Neuronal stem cell (in vitro differentiated cells): ENCODE data around the gene COPZ2.
"Not testable (repeated sequence)": the region's sequence is repeated elsewhere in the genome, so short reads cannot be mapped to it uniquely, and the experiment has no call there.

Experiments
- DNase-seq: peaks from one replicate; pipeline ENCODE4 v3.0.0-alpha.2; 2013; ENCODE audit warnings: low spot score
- H2AFZ ChIP-seq: one replicate; pipeline ENCODE4 v1.6.1; 2013; ENCODE audit warnings: mild to moderate bottlenecking, low read length, inconsistent platforms
- H2AK5ac ChIP-seq: 2 replicates; pipeline ENCODE4 v1.6.1; 2013; ENCODE audit warnings: low read depth, mild to moderate bottlenecking, inconsistent platforms, low read length, moderate library complexity, mixed read lengths
- H2BK120ac ChIP-seq: 2 replicates; pipeline ENCODE4 v1.6.1; 2013; ENCODE audit warnings: low read depth, mild to moderate bottlenecking, inconsistent platforms, low read length, moderate library complexity, mixed read lengths
- H2BK12ac ChIP-seq: one replicate; pipeline ENCODE4 v1.6.1; 2013; ENCODE audit warnings: low read length, inconsistent platforms
- H2BK15ac ChIP-seq: 2 replicates; pipeline ENCODE4 v1.6.1; 2013; ENCODE audit warnings: mild to moderate bottlenecking, low read length, inconsistent platforms, mixed read lengths
- H2BK5ac ChIP-seq: one replicate; pipeline ENCODE4 v1.6.1; 2013; ENCODE audit warnings: inconsistent platforms, mild to moderate bottlenecking, low read length, moderate library complexity
- H3K14ac ChIP-seq: one replicate; pipeline ENCODE4 v1.6.1; 2013; ENCODE audit warnings: low read length, inconsistent platforms
- H3K18ac ChIP-seq: 2 replicates; pipeline ENCODE4 v1.6.1; 2013; ENCODE audit warnings: low read length, inconsistent platforms
- H3K23ac ChIP-seq: 2 replicates; pipeline ENCODE4 v1.6.1; 2013; ENCODE audit warnings: low read depth, mild to moderate bottlenecking, mixed read lengths, low read length, inconsistent platforms; ENCODE audit not compliant: poor library complexity
- H3K27ac ChIP-seq: replicated peaks from 3 replicates; pipeline ENCODE4 v1.5.1; 2013; ENCODE audit warnings: low read length, inconsistent platforms
- H3K27me3 ChIP-seq, 3 experiments: 2 replicates each; pipeline ENCODE4 v1.6.1; 2013; ENCODE audit warnings: low read length in 3 of 3, mild to moderate bottlenecking in 2 of 3, inconsistent platforms in 1 of 3, low read depth in 1 of 3, mixed read lengths in 1 of 3, moderate library complexity in 1 of 3; ENCODE audit not compliant: control insufficient read depth in 3 of 3, insufficient read depth in 3 of 3
- H3K36me3 ChIP-seq, 2 donors: replicated peaks in 1 of 2; 2 replicates each; pipeline ENCODE4 v1.6.1; 2013; ENCODE audit warnings: low read length in 2 of 2; ENCODE audit not compliant: control insufficient read depth in 2 of 2, insufficient read depth in 2 of 2
- H3K4ac ChIP-seq: 2 replicates; pipeline ENCODE4 v1.6.1; 2013; ENCODE audit warnings: inconsistent platforms, mild to moderate bottlenecking, low read length, moderate library complexity
- H3K4me1 ChIP-seq, 2 donors: 1 replicate in 1 of 2; 2 replicates in 1 of 2; pipeline ENCODE4 v1.6.1; 2013; ENCODE audit warnings: low read length in 2 of 2, low read depth in 1 of 2; ENCODE audit not compliant: control insufficient read depth in 2 of 2, insufficient read depth in 1 of 2
- H3K4me2 ChIP-seq: one replicate; pipeline ENCODE4 v1.6.1; 2013; ENCODE audit warnings: mild to moderate bottlenecking, low read length, inconsistent platforms; ENCODE audit not compliant: insufficient read depth, poor library complexity, severe bottlenecking
- H3K4me3 ChIP-seq, 2 donors: 2 replicates each; pipeline ENCODE4 v1.5.1; 2013; ENCODE audit warnings: low read length in 2 of 2, mild to moderate bottlenecking in 2 of 2, inconsistent platforms in 1 of 2, moderate library complexity in 1 of 2
- H3K79me1 ChIP-seq: one replicate; pipeline ENCODE4 v1.6.1; 2013; ENCODE audit warnings: low read depth, mild to moderate bottlenecking, inconsistent platforms, low read length, moderate library complexity
- H3K9ac ChIP-seq: one replicate; pipeline ENCODE4 v1.6.1; 2013; ENCODE audit warnings: mild to moderate bottlenecking, low read depth, low read length, inconsistent platforms; ENCODE audit not compliant: poor library complexity
- H3K9me3 ChIP-seq, 2 donors: replicated peaks in 1 of 2; 2 replicates each; pipeline versions ENCODE3 to v1.6.1; 2013; ENCODE audit warnings: low read length in 2 of 2, mild to moderate bottlenecking in 2 of 2, inconsistent platforms in 1 of 2, low read depth in 1 of 2, mixed read lengths in 1 of 2, moderate library complexity in 1 of 2; ENCODE audit not compliant: control insufficient read depth in 2 of 2, insufficient read depth in 1 of 2
- H4K8ac ChIP-seq: one replicate; pipeline ENCODE4 v1.6.1; 2013; ENCODE audit warnings: low read depth, mild to moderate bottlenecking, inconsistent platforms, low read length, moderate library complexity
- H4K91ac ChIP-seq: one replicate; pipeline ENCODE4 v1.6.1; 2013; ENCODE audit warnings: low read length, low read depth, mild to moderate bottlenecking, inconsistent platforms; ENCODE audit not compliant: poor library complexity
- WGBS, 2 donors: extraction: QIAGEN DNeasy Blood & Tissue Kit; methylation state at CpG; one replicate each; pipeline ENCODE4 v1.1.7; 2013; ENCODE audit warnings: missing lambda C conversion rate in 2 of 2, mixed read lengths in 1 of 2; ENCODE audit not compliant: insufficient read length in 2 of 2, insufficient replicate concordance in 1 of 2; ENCODE audit errors: extremely low coverage in 2 of 2; 5-methylcytosine and 5-hydroxymethylcytosine counted together

COPZ2 gene

GRCh38 chr17:48036693-48037035, 933 bp downstream of the COPZ2 start:
- Histone ChIP-seq H3K4me1 (peaks cover 3 to 4% of the 10 kb centered on the region in 2 donors), H2BK120ac (no peak overlapping the region), H4K91ac (no peak overlapping the region), H3K4me2 (peak overlapping the region; percentile 92), H3K4me3 (peak overlapping the region; percentile 48 to 75), H2AK5ac (no peak overlapping the region), H3K27ac (no peak overlapping the region), H3K9me3 (no peaks in the 10 kb centered on the region), H2BK5ac (no peak overlapping the region), H4K8ac (no peak overlapping the region), H3K79me1 (no peaks in the 10 kb centered on the region), H3K14ac (no peak overlapping the region), H2BK12ac (no peak overlapping the region), H3K23ac (peak overlapping the region; percentile 1), H3K18ac (no peak overlapping the region), H3K36me3 (no peaks in the 10 kb centered on the region), H2AFZ (peak overlapping the region; percentile 96), H2BK15ac (no peak overlapping the region), H3K4ac (no peak overlapping the region), H3K27me3 (peaks cover 0 to 21% (median 20%) of the 10 kb centered on the region in 3 experiments), H3K9ac (no peak overlapping the region)
- no peak for DNase-seq
- no CpG with 5 or more reads among the region's 6 CpGs for WGBS, 2 donors

GRCh38 chr17:48034734-48035133, 2.9 kb downstream of the COPZ2 start:
- not testable (repeated sequence) for H3K14ac ChIP-seq, H3K36me3 ChIP-seq, H3K18ac ChIP-seq, H3K4me1 ChIP-seq, H3K79me1 ChIP-seq, H3K27ac ChIP-seq, H3K4me3 ChIP-seq, H3K4ac ChIP-seq, H2BK15ac ChIP-seq, H3K9ac ChIP-seq, H3K9me3 ChIP-seq, H3K23ac ChIP-seq, H2BK5ac ChIP-seq, DNase-seq, H4K8ac ChIP-seq, H4K91ac ChIP-seq, H2AK5ac ChIP-seq, H2AFZ ChIP-seq, H3K4me2 ChIP-seq, H2BK120ac ChIP-seq, H2BK12ac ChIP-seq
- H3K27me3 ChIP-seq = peaks cover 0 to 21% (median 20%) of the 10 kb centered on the region in 3 experiments
- WGBS, 2 donors = no CpG with 5 or more reads among the region's 12 CpGs

- H3K27me3 ChIP-seq = peaks cover 0 to 12% (median 7%) of the 10 kb centered on the region in 3 experiments
- no peak overlapping the region for H3K27ac ChIP-seq
Observed at GRCh38 chr17:48031966-48032365, 5.6 kb downstream of the COPZ2 start.

DNA sequence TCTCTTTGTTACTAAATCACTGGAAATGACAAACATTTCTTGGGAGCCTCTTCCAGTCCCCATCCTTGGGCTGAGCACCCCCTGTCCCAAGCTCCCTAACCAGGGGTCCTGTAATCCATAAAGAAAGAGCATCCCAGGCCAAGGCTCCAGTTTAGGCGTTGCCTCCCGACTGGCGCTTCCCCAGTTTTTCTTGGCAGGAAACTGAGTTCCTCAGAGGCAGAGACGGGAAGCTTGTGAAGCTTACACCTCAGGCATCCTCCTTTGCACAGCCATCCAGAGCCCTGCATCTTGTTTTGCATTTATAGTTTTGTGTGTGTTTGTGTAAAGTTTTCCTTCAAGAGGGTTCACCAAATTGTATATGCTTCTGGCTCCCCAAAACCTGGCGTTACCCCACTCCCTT, 7.1 kb downstream of the COPZ2 start:
- H3K36me3 ChIP-seq = no peaks in the 10 kb centered on the region
- no peak overlapping the region for H3K23ac ChIP-seq
- H2BK15ac ChIP-seq = no peak overlapping the region
- no peak overlapping the region for H4K91ac ChIP-seq
- no peak for DNase-seq
- no peak overlapping the region for H2BK5ac ChIP-seq
- peaks cover 0 to 6% (median 6%) of the 10 kb centered on the region in 3 experiments for H3K27me3 ChIP-seq
- H3K4me3 ChIP-seq = no peak overlapping the region
- no peak overlapping the region for H2BK120ac ChIP-seq
- WGBS, 2 donors = no CpG with 5 or more reads among the region's 5 CpGs
- H3K27ac ChIP-seq = no peak overlapping the region
- no peaks in the 10 kb centered on the region for H3K79me1 ChIP-seq
- no peak overlapping the region for H3K18ac ChIP-seq
- no peak overlapping the region for H3K14ac ChIP-seq
- H3K4ac ChIP-seq = no peak overlapping the region
- no peak overlapping the region for H2AK5ac ChIP-seq
- peaks cover 7 to 13% of the 10 kb centered on the region in 2 donors for H3K4me1 ChIP-seq
- no peak overlapping the region for H2AFZ ChIP-seq
- no peak overlapping the region for H3K4me2 ChIP-seq
- no peak overlapping the region for H3K9ac ChIP-seq
- H3K9me3 ChIP-seq = no peaks in the 10 kb centered on the region
- no peak overlapping the region for H4K8ac ChIP-seq
- no peak overlapping the region for H2BK12ac ChIP-seq

More at GRCh38 chr17:48031966-48032365, 5.6 kb downstream of the COPZ2 start:
- Histone ChIP-seq H3K14ac (no peak overlapping the region), H3K79me1 (no peaks in the 10 kb centered on the region), H4K91ac (no peak overlapping the region), H3K18ac (no peak overlapping the region), H3K36me3 (no peaks in the 10 kb centered on the region), H3K4me1 (peaks cover under 1 to 2% of the 10 kb centered on the region in 2 donors), H3K9me3 (no peaks in the 10 kb centered on the region), H2BK5ac (no peak overlapping the region), H3K4ac (no peak overlapping the region), H3K9ac (no peak overlapping the region), H2BK120ac (no peak overlapping the region), H2BK12ac (no peak overlapping the region), H2AFZ (no peak overlapping the region), H2BK15ac (no peak overlapping the region), H3K4me2 (no peak overlapping the region), H3K23ac (no peak overlapping the region), H3K4me3 (peak overlapping the region in 1 of 2 donors; percentile 49), H2AK5ac (no peak overlapping the region), H4K8ac (no peak overlapping the region)
- no CpG with 5 or more reads among the region's 6 CpGs for WGBS, 2 donors
- DNase-seq = no peak
